GM12873 (cell line): ENCODE results near the gene ATP11A.

Source experiments
- TF ChIP-seq, protein P1 (sequence below): IDR thresholded peaks from 2 replicates; pipeline ENCODE4 v1.5.1; 2012; ENCODE audit warnings: low read depth, mild to moderate bottlenecking, moderate library complexity, low read length, control low read depth; ENCODE audit not compliant: insufficient read depth; ENCODE audit errors: missing control alignments

ATP11A gene

DNA sequence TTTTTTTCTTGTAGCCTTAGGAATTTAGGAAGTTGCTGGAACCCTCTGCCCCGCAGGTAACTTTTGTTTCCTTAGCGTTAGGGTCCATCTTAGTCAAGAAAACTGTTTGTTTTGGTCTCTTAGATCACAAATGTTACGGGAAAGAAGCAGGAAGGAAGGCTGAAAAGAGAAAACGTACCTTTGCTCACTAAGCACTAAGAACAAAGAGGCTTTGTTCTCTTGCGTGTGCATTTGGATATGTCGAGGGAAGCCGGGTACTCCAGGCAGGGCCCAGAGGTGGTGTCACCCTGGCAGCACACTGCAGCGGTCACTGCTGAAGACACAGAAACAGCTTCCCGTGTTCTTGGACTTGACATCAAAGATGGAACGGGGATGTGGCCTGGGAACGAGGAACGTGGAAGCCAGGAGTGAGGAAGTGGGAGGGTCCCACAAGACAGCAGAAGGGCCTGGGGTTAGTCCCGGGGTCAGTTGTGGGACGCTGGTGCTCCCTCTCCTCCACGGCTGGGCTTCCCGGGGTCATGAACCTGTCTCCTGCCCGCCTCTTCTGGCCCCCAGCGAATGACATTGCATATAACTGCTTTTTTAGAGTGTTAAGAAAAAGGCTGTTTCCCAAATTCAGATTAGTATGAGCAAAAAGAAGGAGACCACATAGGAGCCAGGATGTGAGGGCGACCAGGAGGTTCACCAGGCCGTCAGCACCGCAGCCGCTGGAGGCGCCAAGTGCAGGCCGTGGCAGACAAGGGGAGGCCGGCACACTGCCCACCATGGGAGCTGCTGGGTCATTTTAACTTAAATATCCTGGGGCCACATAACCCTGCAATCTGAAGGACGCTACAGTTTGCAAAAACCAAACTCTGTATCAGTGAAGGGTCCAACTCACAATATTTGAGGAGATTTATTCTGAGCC lies 31.6 kb downstream of the ATP11A start:
- TF ChIP-seq, protein P1, sequence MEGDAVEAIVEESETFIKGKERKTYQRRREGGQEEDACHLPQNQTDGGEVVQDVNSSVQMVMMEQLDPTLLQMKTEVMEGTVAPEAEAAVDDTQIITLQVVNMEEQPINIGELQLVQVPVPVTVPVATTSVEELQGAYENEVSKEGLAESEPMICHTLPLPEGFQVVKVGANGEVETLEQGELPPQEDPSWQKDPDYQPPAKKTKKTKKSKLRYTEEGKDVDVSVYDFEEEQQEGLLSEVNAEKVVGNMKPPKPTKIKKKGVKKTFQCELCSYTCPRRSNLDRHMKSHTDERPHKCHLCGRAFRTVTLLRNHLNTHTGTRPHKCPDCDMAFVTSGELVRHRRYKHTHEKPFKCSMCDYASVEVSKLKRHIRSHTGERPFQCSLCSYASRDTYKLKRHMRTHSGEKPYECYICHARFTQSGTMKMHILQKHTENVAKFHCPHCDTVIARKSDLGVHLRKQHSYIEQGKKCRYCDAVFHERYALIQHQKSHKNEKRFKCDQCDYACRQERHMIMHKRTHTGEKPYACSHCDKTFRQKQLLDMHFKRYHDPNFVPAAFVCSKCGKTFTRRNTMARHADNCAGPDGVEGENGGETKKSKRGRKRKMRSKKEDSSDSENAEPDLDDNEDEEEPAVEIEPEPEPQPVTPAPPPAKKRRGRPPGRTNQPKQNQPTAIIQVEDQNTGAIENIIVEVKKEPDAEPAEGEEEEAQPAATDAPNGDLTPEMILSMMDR: no peak

DNA sequence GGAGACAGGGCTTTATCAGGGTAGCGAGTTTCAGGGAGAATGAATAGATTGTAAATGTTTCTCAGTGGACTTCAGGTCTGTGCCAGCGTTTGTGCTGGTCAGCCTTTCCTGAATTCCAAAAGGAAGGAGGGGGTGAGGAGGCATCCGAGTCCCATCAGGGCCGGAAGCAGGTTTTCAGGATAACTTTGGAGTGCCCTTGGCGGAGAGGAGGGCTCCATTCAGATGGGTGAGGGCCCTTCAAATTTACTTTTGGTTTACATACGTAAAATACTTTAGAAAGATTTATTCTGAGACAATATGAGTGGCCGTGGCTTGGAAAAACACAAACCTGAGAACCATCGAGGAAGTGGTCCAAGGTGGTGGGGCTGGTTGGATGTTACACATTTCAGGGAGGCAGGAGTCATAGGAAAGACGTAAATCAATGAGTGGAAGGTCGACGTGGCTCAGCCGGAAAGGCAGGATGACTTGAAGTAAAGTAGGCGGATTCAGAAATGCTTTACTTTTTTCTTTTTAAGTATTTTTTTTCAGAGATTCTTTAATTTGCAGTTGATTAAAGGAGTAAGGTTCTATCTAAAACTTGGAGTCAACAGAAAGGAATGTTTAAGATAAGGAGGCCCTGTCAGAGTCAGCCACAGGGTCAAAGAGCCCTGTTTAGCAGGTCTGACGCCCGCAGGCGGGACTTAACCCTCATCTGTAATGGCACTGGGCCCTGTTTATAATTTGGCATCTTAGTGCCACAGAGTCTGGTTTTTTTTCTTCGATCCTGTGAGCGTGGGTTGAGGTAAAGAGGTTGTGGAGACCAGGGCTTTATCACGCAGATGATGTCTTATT lies 32.8 kb downstream of the ATP11A start:
- TF ChIP-seq, protein P1: no peak

DNA sequence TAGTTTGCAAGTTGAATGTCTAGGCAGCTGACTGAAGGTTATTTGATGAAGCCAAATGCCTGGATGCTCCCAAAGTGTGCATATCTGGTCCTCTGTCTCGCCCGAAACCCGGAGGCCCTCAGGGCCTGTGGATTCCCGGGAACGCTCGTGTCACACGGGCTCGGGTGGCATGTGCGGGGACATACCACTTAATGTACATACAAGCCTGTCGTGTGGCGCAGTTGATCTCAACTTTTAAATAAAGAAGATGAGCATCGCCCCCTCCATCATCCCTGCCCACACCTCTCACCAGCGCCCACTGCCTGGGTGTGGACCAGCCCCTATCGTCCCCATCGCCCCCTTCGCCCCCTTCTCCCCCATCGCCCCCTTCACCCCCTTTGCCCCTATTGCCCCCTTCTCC lies 33.9 kb downstream of the ATP11A start:
- TF ChIP-seq, protein P1: no peak

DNA sequence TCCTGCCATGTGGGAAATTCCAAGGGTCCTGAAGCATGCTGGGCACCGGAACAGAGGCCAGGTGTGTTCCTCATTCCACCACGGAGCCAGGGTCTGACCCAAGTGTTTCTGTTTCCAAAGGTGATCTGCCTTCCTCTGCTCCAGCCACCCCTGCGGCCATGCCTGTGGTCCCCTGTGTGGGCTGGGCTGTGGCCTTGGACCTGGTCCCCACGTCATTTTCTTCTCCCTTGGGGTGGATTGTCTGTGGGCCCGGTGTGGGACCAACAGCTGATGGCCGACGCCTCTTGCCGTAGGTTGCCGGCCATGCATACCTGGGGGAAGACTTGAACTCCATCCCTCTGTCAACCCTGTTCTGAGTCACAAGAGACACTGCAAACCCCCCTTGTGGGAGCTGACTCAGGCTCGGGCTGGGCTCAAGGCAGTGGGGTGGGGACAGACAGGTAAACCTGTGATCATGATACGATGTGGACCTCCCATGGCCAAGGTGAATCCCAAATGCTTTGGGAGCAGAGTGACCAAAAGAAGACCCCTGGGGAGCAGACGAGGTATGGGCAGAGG lies 35.0 kb downstream of the ATP11A start:
- TF ChIP-seq, protein P1: no peak

DNA sequence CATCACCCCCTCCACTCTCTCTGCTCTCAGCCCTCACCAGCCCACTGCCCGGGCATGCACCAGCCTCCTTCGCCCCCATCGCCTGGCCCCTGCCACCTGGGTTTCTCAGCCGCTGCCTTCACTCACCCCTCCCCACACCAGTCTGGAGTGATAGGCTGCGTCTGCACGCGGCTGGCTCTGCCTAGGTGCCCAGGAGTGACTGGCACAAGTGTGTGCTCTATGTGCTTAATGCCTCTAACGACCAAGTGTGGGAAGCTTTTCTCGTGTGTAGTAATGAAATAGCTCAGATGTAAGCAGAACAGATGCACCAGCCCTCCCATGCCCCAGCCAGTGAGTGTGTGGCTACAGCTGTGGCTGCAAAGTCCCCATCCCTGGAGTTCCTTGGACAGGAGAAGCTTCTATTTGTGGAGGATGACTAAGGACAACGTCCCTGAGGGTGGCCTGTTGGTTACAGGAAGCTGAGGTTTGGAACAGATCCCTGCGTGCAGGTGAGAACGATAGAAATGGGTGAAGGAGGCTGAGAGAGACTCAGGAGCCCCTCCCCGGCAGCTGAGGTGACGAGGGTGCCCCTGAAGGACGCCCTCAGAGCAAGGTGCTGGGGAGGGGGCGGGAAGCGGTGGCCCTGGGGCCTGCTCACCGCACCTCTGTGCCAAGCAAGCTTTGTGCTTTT lies 35.6 kb downstream of the ATP11A start:
- TF ChIP-seq, protein P1: no peak

DNA sequence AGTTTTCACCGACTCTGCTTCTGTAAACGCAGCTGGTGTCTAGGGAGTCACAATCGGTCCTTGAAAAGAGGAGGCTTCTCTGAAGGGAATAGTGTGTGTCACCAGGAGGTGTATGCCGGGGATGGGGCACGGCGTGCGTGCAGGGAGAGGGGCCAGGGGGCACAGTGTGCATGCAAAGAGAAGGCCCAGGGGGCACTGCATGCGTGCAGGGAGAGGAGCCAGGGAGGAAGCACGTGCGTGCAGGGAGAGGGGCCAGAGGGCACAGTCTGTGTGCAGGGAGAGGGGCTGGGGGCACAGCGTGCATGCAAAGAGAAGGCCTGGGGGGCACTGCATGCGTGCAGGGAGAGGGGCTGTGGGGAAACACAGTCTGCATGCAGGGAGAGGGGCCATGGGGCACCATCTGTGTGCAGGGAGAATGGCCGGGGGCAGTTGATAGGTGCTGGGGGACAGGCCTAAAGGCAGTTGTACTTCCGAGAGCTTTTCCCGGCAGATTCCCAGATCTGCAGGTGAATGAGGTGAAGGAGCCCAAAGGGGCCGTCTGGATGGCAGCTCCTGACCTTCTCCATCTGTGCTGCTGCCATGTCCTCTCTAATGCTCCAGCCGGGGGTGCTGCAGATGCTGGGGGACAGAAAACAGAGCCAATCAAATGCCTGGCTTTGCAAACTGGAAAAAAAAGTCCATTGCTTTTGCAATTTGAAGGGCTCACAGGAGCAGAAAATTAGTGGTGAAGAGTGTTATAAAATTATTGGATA lies 36.4 kb downstream of the ATP11A start:
- TF ChIP-seq, protein P1: no peak
